PC-3 (cell line): Measurements from ENCODE around the gene OR1K1.

Experiments used
- CTCF ChIP-seq: fragments of 300-600 bp; sonication (generic); conservative IDR thresholded peaks from 2 replicates; pipeline ENCODE4 v1.5.1; 2017; ENCODE audit warnings: antibody characterized with exemption, low read depth, mild to moderate bottlenecking, low read length
- EZH2 ChIP-seq: fragments of 300-600 bp; sonication (generic); IDR thresholded peaks from one replicate; pipeline ENCODE4 v1.6.1; 2017; ENCODE audit warnings: antibody characterized with exemption, mild to moderate bottlenecking, low read length; ENCODE audit not compliant: unreplicated experiment
- EZH2phosphoT487 ChIP-seq: fragments of 300-600 bp; sonication (generic); IDR thresholded peaks from 2 replicates; pipeline ENCODE4 v1.6.1; 2018; ENCODE audit warnings: mild to moderate bottlenecking, antibody characterized with exemption, low read length, borderline replicate concordance

- TF ChIP-seq CTCF (no peak), EZH2 (no peak), EZH2phosphoT487 (no peak)
Measured at GRCh38 chr9:122808141-122808540, 8.2 kb downstream of the OR1K1 start.
